ENCODE results near the gene B3GNT5. TPM values are rescaled to one million over a fixed set of nuclear protein-coding genes. Genes with fewer than 3 reads are reported as not detected.
"Not testable (repeated sequence)": the region's sequence is repeated elsewhere in the genome, so short reads cannot be mapped to it uniquely, and the experiment has no call there.

Gene B3GNT5
- total RNA-seq, 1 donor: 37.6 TPM

GRCh38 chr3:183220828-183221227 is 32.2 kb upstream of the B3GNT5 start:
- Histone ChIP-seq H3K27me3 (ENCODE audit: insufficient read depth, low read length) (no peaks in the 10 kb centered on the region), H3K9me3 (ENCODE audit: low read depth, low read length) (no peaks in the 10 kb centered on the region), H3K4me1 (ENCODE audit: insufficient read depth, low read length) (peaks cover 13% of the 10 kb centered on the region), H3K4me3 (ENCODE audit: low read length) (no peak overlapping the region)

- H3K4me1 ChIP-seq (ENCODE audit: insufficient read depth, low read length): peaks cover 13% of the 10 kb centered on the region
Measured at GRCh38 chr3:183222631-183223235, 30.3 kb upstream of the B3GNT5 start.

GRCh38 chr3:183224180-183224970 is 28.7 kb upstream of the B3GNT5 start:
- H3K27me3 ChIP-seq (ENCODE audit: insufficient read depth, low read length): no peaks in the 10 kb centered on the region
- H3K9me3 ChIP-seq (ENCODE audit: low read depth, low read length): no peaks in the 10 kb centered on the region
- no peak overlapping the region for H3K4me3 ChIP-seq (ENCODE audit: low read length)
- H3K4me1 ChIP-seq (ENCODE audit: insufficient read depth, low read length): peaks cover 3% of the 10 kb centered on the region

More at GRCh38 chr3:183222631-183223235, 30.3 kb upstream of the B3GNT5 start:
- Histone ChIP-seq H3K9me3 (ENCODE audit: low read depth, low read length) (no peaks in the 10 kb centered on the region), H3K4me3 (ENCODE audit: low read length) (no peak overlapping the region), H3K27me3 (ENCODE audit: insufficient read depth, low read length) (no peaks in the 10 kb centered on the region)

- no peak overlapping the region for H3K4me3 ChIP-seq (ENCODE audit: low read length)
- peaks cover 3% of the 10 kb centered on the region for H3K4me1 ChIP-seq (ENCODE audit: insufficient read depth, low read length)
- H3K27me3 ChIP-seq (ENCODE audit: insufficient read depth, low read length): no peaks in the 10 kb centered on the region
- H3K9me3 ChIP-seq (ENCODE audit: low read depth, low read length): no peaks in the 10 kb centered on the region
Measured at GRCh38 chr3:183226333-183226890, 26.6 kb upstream of the B3GNT5 start.

GRCh38 chr3:183227586-183227985 is 25.5 kb upstream of the B3GNT5 start:
- no peak overlapping the region for H3K4me3 ChIP-seq (ENCODE audit: low read length)
- H3K9me3 ChIP-seq (ENCODE audit: low read depth, low read length): no peaks in the 10 kb centered on the region
- H3K27me3 ChIP-seq (ENCODE audit: insufficient read depth, low read length): no peaks in the 10 kb centered on the region
- H3K4me1 ChIP-seq (ENCODE audit: insufficient read depth, low read length): peaks cover 3% of the 10 kb centered on the region

GRCh38 chr3:183229178-183229577 is 23.9 kb upstream of the B3GNT5 start:
- Histone ChIP-seq H3K4me1 (ENCODE audit: insufficient read depth, low read length) (peaks cover 3% of the 10 kb centered on the region), H3K27me3 (ENCODE audit: insufficient read depth, low read length) (no peaks in the 10 kb centered on the region), H3K9me3 (ENCODE audit: low read depth, low read length) (no peaks in the 10 kb centered on the region), H3K4me3 (ENCODE audit: low read length) (no peak overlapping the region)

GRCh38 chr3:183230251-183230650 is 22.8 kb upstream of the B3GNT5 start:
- H3K4me3 ChIP-seq (ENCODE audit: low read length); H3K9me3 ChIP-seq (ENCODE audit: low read depth, low read length); H3K4me1 ChIP-seq (ENCODE audit: insufficient read depth, low read length): not testable (repeated sequence)

GRCh38 chr3:183230826-183231225 is 22.2 kb upstream of the B3GNT5 start:
- H3K4me3 ChIP-seq (ENCODE audit: low read length): no peak overlapping the region
- H3K27me3 ChIP-seq (ENCODE audit: insufficient read depth, low read length): no peaks in the 10 kb centered on the region
- H3K9me3 ChIP-seq (ENCODE audit: low read depth, low read length): no peaks in the 10 kb centered on the region
- H3K4me1 ChIP-seq (ENCODE audit: insufficient read depth, low read length): no peaks in the 10 kb centered on the region

More at GRCh38 chr3:183230251-183230650, 22.8 kb upstream of the B3GNT5 start:
- H3K27me3 ChIP-seq (ENCODE audit: insufficient read depth, low read length): not testable (repeated sequence)

GRCh38 chr3:183233966-183234365 is 19.1 kb upstream of the B3GNT5 start:
- Histone ChIP-seq H3K9me3 (ENCODE audit: low read depth, low read length) (no peaks in the 10 kb centered on the region), H3K4me3 (ENCODE audit: low read length) (no peak overlapping the region), H3K27me3 (ENCODE audit: insufficient read depth, low read length) (no peaks in the 10 kb centered on the region), H3K4me1 (ENCODE audit: insufficient read depth, low read length) (no peaks in the 10 kb centered on the region)

GRCh38 chr3:183239046-183239445 is 14.0 kb upstream of the B3GNT5 start:
- Histone ChIP-seq H3K27me3 (ENCODE audit: insufficient read depth, low read length) (no peaks in the 10 kb centered on the region), H3K4me1 (ENCODE audit: insufficient read depth, low read length) (peaks cover 9% of the 10 kb centered on the region), H3K4me3 (ENCODE audit: low read length) (no peak overlapping the region), H3K9me3 (ENCODE audit: low read depth, low read length) (peaks cover 6% of the 10 kb centered on the region)

GRCh38 chr3:183242431-183242830 is 10.6 kb upstream of the B3GNT5 start:
- H3K27me3 ChIP-seq (ENCODE audit: insufficient read depth, low read length): no peaks in the 10 kb centered on the region
- H3K9me3 ChIP-seq (ENCODE audit: low read depth, low read length): peaks cover 6% of the 10 kb centered on the region
- no peak overlapping the region for H3K4me3 ChIP-seq (ENCODE audit: low read length)
- H3K4me1 ChIP-seq (ENCODE audit: insufficient read depth, low read length): peaks cover 33% of the 10 kb centered on the region

GRCh38 chr3:183244219-183244618 is 8.8 kb upstream of the B3GNT5 start:
- no peaks in the 10 kb centered on the region for H3K27me3 ChIP-seq (ENCODE audit: insufficient read depth, low read length)
- H3K4me1 ChIP-seq (ENCODE audit: insufficient read depth, low read length): peaks cover 33% of the 10 kb centered on the region
- H3K4me3 ChIP-seq (ENCODE audit: low read length): no peak overlapping the region
- H3K9me3 ChIP-seq (ENCODE audit: low read depth, low read length): peaks cover 6% of the 10 kb centered on the region

GRCh38 chr3:183244981-183245476 is 8.0 kb upstream of the B3GNT5 start:
- H3K27me3 ChIP-seq (ENCODE audit: insufficient read depth, low read length): no peaks in the 10 kb centered on the region

GRCh38 chr3:183247011-183247589 is 6.0 kb upstream of the B3GNT5 start:
- peaks cover 6% of the 10 kb centered on the region for H3K9me3 ChIP-seq (ENCODE audit: low read depth, low read length)
- H3K4me1 ChIP-seq (ENCODE audit: insufficient read depth, low read length): peaks cover 33% of the 10 kb centered on the region
- H3K27me3 ChIP-seq (ENCODE audit: insufficient read depth, low read length): no peaks in the 10 kb centered on the region
- no peak overlapping the region for H3K4me3 ChIP-seq (ENCODE audit: low read length)

More at GRCh38 chr3:183244981-183245476, 8.0 kb upstream of the B3GNT5 start:
- Histone ChIP-seq H3K4me1 (ENCODE audit: insufficient read depth, low read length) (peaks cover 33% of the 10 kb centered on the region), H3K4me3 (ENCODE audit: low read length) (no peak overlapping the region), H3K9me3 (ENCODE audit: low read depth, low read length) (peaks cover 6% of the 10 kb centered on the region)

Measured in mononuclear cell (primary cell).